Limb (tissue), 2 donors: ENCODE data around the gene TES.
"Not testable (repeated sequence)": the region's sequence is repeated elsewhere in the genome, so short reads cannot be mapped to it uniquely, and the experiment has no call there.

Source experiments
- DNase-seq, 2 donors: peaks; one replicate each; pipeline ENCODE4 v3.0.0-alpha.2; 2016; ENCODE audit errors: extremely low spot score in 2 of 2

TES gene

GRCh38 chr7:116242759-116243158 is 32.4 kb downstream of the TES start:
- DNase-seq, result no peak

GRCh38 chr7:116244803-116245202 is 34.5 kb downstream of the TES start:
- DNase-seq, result not testable (repeated sequence)

GRCh38 chr7:116246357-116246756 is 36.0 kb downstream of the TES start:
- no peak for DNase-seq

- DNase-seq, result no peak
Measured at GRCh38 chr7:116249969-116250553, 39.7 kb downstream of the TES start.

- no peak for DNase-seq
Measured at GRCh38 chr7:116251675-116252074, 41.3 kb downstream of the TES start.

- no peak for DNase-seq
Measured at GRCh38 chr7:116252249-116252648, 41.9 kb downstream of the TES start.

GRCh38 chr7:116257156-116257555 is 46.8 kb downstream of the TES start:
- DNase-seq, result no peak

GRCh38 chr7:116258734-116259133 is 48.4 kb downstream of the TES start:
- peak in 1 of 2 donors; percentile 83 for DNase-seq

- DNase-seq, result no peak
Measured at GRCh38 chr7:116259156-116259870, 49.0 kb downstream of the TES start.

- DNase-seq, result no peak
Measured at GRCh38 chr7:116259871-116260440, 49.6 kb downstream of the TES start.

- no peak for DNase-seq
Measured at GRCh38 chr7:116261904-116262303, 51.6 kb downstream of the TES start.

- DNase-seq, result no peak
Measured at GRCh38 chr7:116265881-116266280, 55.5 kb downstream of the TES start.

- DNase-seq, result no peak
Measured at GRCh38 chr7:116269466-116269865, 59.1 kb downstream of the TES start.

GRCh38 chr7:116271161-116271913 is 61.0 kb downstream of the TES start:
- DNase-seq, result peak in 1 of 2 donors; percentile 45

- DNase-seq, result peak; percentile 48 to 84
Measured at GRCh38 chr7:116271963-116272886, 61.9 kb downstream of the TES start.

- DNase-seq, result no peak
Measured at GRCh38 chr7:116273283-116273917, 63.1 kb downstream of the TES start.

GRCh38 chr7:116273918-116274301 is 63.6 kb downstream of the TES start:
- no peak for DNase-seq

GRCh38 chr7:116277070-116277469 is 66.7 kb downstream of the TES start:
- no peak for DNase-seq

GRCh38 chr7:116279217-116279616 is 68.9 kb downstream of the TES start:
- no peak for DNase-seq

- no peak for DNase-seq
Measured at GRCh38 chr7:116280803-116281202, 70.5 kb downstream of the TES start.
